HepG2 (cell line): ENCODE measurements around the gene NOTCH3. TPM values are rescaled to one million over a fixed set of nuclear protein-coding genes. Genes with fewer than 3 reads are reported as not detected.

Experiments used
- AFF4 ChIP-seq: sonication (generic); formaldehyde crosslinking; IDR thresholded peaks from 2 replicates; pipeline ENCODE4 v1.4.0; 2020; ENCODE audit warnings: missing genetic modification reagents
- ATM ChIP-seq: fragments of 450-650 bp; IDR thresholded peaks from 2 replicates; pipeline ENCODE4 v1.7.1; 2017; ENCODE audit warnings: mild to moderate bottlenecking, borderline replicate concordance
- CSRNP2 ChIP-seq: sonication (generic); formaldehyde crosslinking; conservative IDR thresholded peaks from 2 replicates; pipeline ENCODE4 v1.8.0; 2022; ENCODE audit warnings: low read depth, missing genetic modification reagents
- ETV6 ChIP-seq: sonication (generic); formaldehyde crosslinking; conservative IDR thresholded peaks from 2 replicates; pipeline ENCODE4 v1.4.0; 2020; ENCODE audit warnings: missing genetic modification reagents
- FOXC1 ChIP-seq: sonication (generic); formaldehyde crosslinking; IDR thresholded peaks from 2 replicates; pipeline ENCODE4 v1.8.0; 2022; ENCODE audit warnings: mild to moderate bottlenecking, missing genetic modification reagents, borderline replicate concordance
- HDAC2 ChIP-seq: sonication (generic); formaldehyde crosslinking; IDR thresholded peaks from 2 replicates; pipeline ENCODE4 v1.4.0; 2020; ENCODE audit warnings: missing genetic modification reagents
- MTF2 ChIP-seq: sonication (generic); formaldehyde crosslinking; IDR thresholded peaks from 2 replicates; pipeline ENCODE4 v1.5.0; 2020; ENCODE audit warnings: missing genetic modification reagents, borderline replicate concordance
- NCOR1 ChIP-seq: fragments of 200-600 bp; sonication (generic); IDR thresholded peaks from 2 replicates; pipeline ENCODE4 v1.7.0; 2017; ENCODE audit warnings: antibody characterized with exemption, low read length, borderline replicate concordance
- REXO4 ChIP-seq: sonication (generic); formaldehyde crosslinking; IDR thresholded peaks from 2 replicates; pipeline ENCODE4 v1.8.0; 2022; ENCODE audit warnings: missing genetic modification reagents, mild to moderate bottlenecking, borderline replicate concordance
- ZNF224 ChIP-seq: sonication (generic); formaldehyde crosslinking; IDR thresholded peaks from 2 replicates; pipeline ENCODE4 v1.5.0; 2020; ENCODE audit warnings: mild to moderate bottlenecking, missing genetic modification reagents
- ZNF557 ChIP-seq: sonication (generic); formaldehyde crosslinking; IDR thresholded peaks from 2 replicates; pipeline ENCODE4 v1.4.0; 2020; ENCODE audit warnings: missing genetic modification reagents
- ZNF605 ChIP-seq: sonication (generic); formaldehyde crosslinking; IDR thresholded peaks from 2 replicates; pipeline ENCODE4 v1.8.0; 2022; ENCODE audit warnings: mild to moderate bottlenecking, missing genetic modification reagents
- ZNF75D ChIP-seq: sonication (generic); formaldehyde crosslinking; IDR thresholded peaks from 2 replicates; pipeline ENCODE4 v1.8.1; 2023; ENCODE audit warnings: missing genetic modification reagents, mild to moderate bottlenecking, borderline replicate concordance
- ZNF777 ChIP-seq: sonication (generic); formaldehyde crosslinking; IDR thresholded peaks from 2 replicates; pipeline ENCODE4 v1.4.0; 2020; ENCODE audit warnings: missing genetic modification reagents
- polyA plus RNA-seq, 8 experiments: library from polyadenylated mRNA; depleted of rRNA in 3 of 8; stranded (reverse) in 7 of 8; unstranded in 1 of 8; fragments of >200 nt; fragmentation: Illumina TruSeq in 4 of 8; extraction: Trizol in 4 of 8; gene quantifications; 2 replicates each; pipeline versions ENCODE4 v1.2.1 to v1.2.3, GENCODE V29; 2011 to 2016; ENCODE audit warnings: low read depth in 4 of 8, missing spikeins in 1 of 8, mixed read lengths in 1 of 8; ENCODE audit not compliant: insufficient read depth in 1 of 8
- total RNA-seq, 5 experiments: library from RNA; depleted of rRNA; stranded (reverse); fragments of >200 nt; fragmentation: Illumina TruSeq; extraction: Trizol; gene quantifications; 2 replicates each; pipeline ENCODE4 v1.2.3, GENCODE V29; 2016; ENCODE audit warnings: low read depth in 1 of 5
- TF ChIP-seq, protein P1 (sequence below): sonication (generic); formaldehyde crosslinking; IDR thresholded peaks from 2 replicates; pipeline ENCODE4 v1.5.0; 2020; ENCODE audit warnings: missing genetic modification reagents
- TF ChIP-seq, protein P2 (sequence below): sonication (generic); formaldehyde crosslinking; conservative IDR thresholded peaks from 2 replicates; pipeline ENCODE4 v1.4.0; 2020; ENCODE audit warnings: missing genetic modification reagents
- TF ChIP-seq, protein P3 (sequence below): sonication (generic); formaldehyde crosslinking; IDR thresholded peaks from 2 replicates; pipeline ENCODE4 v1.4.0; 2020; ENCODE audit warnings: missing genetic modification reagents

NOTCH3 gene
- total and polyA plus RNA-seq, 2 of the 13 experiments (the other 11 are each of a cell fraction or from before 2014, with no cell fraction given), result 0.09 to 0.28 TPM

- TF ChIP-seq, protein P1, sequence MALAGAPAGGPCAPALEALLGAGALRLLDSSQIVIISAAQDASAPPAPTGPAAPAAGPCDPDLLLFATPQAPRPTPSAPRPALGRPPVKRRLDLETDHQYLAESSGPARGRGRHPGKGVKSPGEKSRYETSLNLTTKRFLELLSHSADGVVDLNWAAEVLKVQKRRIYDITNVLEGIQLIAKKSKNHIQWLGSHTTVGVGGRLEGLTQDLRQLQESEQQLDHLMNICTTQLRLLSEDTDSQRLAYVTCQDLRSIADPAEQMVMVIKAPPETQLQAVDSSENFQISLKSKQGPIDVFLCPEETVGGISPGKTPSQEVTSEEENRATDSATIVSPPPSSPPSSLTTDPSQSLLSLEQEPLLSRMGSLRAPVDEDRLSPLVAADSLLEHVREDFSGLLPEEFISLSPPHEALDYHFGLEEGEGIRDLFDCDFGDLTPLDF (CRISPR knock-in tag), result peak; percentile 64; the same call in 1 of the 2 replicates
- TF ChIP-seq ZNF605 (CRISPR knock-in tag) (peak; percentile 87; the same call in 1 of the 2 replicates), CSRNP2 (no peak), REXO4 (no peak), ZNF75D (CRISPR knock-in tag) (no peak), ZNF777 (CRISPR knock-in tag) (peak; percentile 95), ZNF557 (CRISPR knock-in tag) (0 out of 2 replicates have a peak, but pooled peaks have one; percentile 90), ETV6 (no peak), ZNF224 (CRISPR knock-in tag) (no peak), FOXC1 (CRISPR knock-in tag) (peak; percentile 84), NCOR1 (no peak), HDAC2 (peak; percentile 52), AFF4 (CRISPR knock-in tag) (no peak), ATM (no peak), MTF2 (CRISPR knock-in tag) (no peak)
- TF ChIP-seq, protein P2, sequence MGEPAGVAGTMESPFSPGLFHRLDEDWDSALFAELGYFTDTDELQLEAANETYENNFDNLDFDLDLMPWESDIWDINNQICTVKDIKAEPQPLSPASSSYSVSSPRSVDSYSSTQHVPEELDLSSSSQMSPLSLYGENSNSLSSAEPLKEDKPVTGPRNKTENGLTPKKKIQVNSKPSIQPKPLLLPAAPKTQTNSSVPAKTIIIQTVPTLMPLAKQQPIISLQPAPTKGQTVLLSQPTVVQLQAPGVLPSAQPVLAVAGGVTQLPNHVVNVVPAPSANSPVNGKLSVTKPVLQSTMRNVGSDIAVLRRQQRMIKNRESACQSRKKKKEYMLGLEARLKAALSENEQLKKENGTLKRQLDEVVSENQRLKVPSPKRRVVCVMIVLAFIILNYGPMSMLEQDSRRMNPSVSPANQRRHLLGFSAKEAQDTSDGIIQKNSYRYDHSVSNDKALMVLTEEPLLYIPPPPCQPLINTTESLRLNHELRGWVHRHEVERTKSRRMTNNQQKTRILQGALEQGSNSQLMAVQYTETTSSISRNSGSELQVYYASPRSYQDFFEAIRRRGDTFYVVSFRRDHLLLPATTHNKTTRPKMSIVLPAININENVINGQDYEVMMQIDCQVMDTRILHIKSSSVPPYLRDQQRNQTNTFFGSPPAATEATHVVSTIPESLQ, result no peak
- TF ChIP-seq, protein P3, sequence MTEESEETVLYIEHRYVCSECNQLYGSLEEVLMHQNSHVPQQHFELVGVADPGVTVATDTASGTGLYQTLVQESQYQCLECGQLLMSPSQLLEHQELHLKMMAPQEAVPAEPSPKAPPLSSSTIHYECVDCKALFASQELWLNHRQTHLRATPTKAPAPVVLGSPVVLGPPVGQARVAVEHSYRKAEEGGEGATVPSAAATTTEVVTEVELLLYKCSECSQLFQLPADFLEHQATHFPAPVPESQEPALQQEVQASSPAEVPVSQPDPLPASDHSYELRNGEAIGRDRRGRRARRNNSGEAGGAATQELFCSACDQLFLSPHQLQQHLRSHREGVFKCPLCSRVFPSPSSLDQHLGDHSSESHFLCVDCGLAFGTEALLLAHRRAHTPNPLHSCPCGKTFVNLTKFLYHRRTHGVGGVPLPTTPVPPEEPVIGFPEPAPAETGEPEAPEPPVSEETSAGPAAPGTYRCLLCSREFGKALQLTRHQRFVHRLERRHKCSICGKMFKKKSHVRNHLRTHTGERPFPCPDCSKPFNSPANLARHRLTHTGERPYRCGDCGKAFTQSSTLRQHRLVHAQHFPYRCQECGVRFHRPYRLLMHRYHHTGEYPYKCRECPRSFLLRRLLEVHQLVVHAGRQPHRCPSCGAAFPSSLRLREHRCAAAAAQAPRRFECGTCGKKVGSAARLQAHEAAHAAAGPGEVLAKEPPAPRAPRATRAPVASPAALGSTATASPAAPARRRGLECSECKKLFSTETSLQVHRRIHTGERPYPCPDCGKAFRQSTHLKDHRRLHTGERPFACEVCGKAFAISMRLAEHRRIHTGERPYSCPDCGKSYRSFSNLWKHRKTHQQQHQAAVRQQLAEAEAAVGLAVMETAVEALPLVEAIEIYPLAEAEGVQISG (CRISPR knock-in tag), result peak; percentile 79
Observed at GRCh38 chr19:15125232-15126067, 75.3 kb downstream of the NOTCH3 start (continued).
